Stimulated activated naive CD4-positive, alpha-beta T cell treated with Interleukin-2 at 50 U/mL for 16 hours (primary cell): ENCODE measurements around the gene TCF25.
"Not testable (repeated sequence)": the region's sequence is repeated elsewhere in the genome, so short reads cannot be mapped to it uniquely, and the experiment has no call there.

Experiments used
- DNase-seq: peaks from one replicate; lab custom pipeline; 2025; lab: John Stamatoyannopoulos, UW

Gene TCF25

DNA sequence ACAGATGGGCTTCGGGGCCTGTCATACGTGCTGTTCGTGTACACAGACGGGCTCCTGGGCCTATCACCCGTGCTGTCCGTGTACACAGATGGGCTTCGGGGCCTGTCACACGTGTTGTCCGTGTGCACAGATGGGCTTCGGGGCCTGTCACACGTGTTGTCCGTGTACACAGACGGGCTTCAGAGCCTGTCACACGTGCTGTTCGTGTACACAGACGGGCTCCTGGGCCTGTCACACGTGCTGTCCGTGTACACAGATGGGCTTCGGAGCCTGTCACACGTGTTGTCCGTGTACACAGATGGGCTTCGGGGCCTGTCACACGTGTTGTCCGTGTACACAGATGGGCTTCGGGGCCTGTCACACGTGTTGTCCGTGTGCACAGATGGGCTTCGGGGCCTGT, 5.7 kb downstream of the TCF25 start:
- not testable (repeated sequence) for DNase-seq

DNA sequence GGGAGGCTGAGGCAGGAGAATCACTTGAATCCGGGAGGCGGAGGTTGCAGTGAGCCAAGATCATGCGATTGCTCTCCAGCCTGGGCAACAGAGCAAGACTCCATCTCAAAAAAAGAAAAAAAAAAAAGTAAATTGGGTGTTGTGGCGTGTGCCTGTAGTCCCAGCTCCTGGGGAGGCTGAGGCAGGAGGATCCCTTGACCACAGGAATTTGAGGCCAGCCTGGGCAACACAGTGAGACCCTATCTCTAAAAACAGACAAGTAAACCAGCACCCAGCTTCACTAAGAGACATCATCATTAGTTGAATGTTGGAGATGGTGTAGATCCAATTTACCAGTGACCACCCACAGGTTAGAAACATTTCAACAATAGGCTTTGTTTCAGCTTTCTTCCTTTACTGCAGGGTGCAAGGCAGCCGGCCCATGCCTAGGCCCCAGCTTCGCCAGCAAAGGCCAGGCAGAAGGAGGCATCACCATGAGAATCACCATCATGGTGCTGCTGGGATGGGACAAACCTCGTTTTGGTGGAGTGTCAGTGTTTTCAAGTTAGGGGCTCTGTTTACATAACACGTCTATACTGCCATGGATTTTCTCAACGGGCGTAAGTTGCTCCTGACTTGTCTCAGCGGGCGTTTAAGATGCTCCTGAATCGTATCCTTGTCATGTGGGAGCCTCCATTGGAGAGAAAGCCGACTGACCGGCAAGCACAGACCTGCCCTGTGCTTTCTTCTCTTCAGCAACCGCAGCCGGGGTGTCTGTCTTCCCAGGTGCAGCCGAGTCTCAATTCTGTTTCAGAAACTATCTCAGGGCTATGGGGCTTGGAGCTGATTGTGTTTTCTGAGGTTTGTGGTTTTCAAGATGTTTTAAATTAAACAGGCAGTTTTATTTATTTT, 7.3 kb downstream of the TCF25 start:
- no peak for DNase-seq

DNA sequence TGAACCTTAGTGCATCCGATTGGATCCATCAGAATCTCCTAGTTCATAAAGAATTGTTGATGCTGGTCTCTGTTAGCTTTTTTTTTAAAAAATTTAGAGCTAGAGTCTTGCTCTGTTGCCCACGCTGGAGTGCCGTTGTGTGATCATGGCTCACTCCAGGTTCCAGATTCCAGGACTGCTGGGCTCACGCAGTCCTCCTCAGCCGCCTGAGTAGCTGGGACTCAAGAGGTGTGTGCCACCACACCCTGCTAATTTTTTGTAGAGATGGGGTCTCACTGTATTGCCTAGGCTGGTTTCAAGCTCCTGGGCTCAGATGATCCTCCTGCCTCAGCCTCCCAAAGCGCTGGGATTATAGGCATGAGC, 8.0 kb downstream of the TCF25 start:
- no peak for DNase-seq

DNA sequence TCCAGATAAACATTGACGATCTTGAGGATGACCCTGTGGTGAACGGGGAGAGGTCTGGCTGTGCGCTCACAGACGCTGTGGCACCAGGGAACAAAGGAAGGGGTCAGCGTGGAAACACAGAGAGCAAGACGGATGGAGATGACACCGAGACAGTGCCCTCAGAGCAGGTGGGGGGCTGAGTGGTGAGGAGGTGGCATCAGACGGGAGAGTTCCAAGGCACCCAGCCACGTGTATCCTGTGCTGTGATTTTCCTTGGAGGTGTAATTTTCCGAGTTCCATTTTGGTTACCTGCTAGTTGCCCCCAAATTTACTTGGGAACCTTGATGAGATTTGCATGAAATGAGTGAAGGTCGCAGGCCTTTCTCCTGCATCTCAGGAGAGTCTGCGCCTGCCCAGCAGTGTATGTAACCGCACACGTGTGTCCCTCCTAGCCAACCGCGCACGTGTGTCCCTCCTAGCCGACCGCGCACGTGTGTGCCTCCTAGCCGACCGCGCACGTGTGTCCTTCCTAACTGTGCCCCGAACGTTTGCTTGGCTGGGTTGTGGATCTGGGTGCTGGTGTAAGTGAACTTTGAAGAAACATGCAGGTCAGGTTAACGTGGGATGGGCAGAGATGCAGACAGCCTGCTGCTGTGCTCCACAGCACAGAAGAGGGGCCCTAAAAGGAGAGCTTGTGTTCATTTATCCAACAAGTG, 10.1 kb downstream of the TCF25 start:
- DNase-seq = no peak

DNA sequence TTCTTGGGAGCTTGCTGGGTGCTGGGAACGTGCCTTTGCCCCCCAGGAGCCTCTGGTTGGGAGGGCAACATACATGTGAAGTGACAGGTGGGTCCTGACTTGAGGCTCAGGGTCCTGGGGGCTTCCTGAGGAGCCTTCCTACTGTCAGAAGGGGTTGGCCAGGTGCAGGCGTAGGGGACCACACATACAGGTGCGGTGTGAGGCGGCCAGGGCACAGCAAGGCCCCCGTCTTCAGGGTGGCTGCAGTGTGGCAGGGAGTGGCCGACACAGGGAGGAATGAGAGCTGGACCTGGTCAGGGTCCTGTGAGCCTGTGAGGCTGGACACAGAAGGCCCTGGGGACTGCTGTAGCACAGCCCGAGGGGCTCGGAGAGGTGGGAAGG, 10.6 kb downstream of the TCF25 start:
- no peak for DNase-seq

DNA sequence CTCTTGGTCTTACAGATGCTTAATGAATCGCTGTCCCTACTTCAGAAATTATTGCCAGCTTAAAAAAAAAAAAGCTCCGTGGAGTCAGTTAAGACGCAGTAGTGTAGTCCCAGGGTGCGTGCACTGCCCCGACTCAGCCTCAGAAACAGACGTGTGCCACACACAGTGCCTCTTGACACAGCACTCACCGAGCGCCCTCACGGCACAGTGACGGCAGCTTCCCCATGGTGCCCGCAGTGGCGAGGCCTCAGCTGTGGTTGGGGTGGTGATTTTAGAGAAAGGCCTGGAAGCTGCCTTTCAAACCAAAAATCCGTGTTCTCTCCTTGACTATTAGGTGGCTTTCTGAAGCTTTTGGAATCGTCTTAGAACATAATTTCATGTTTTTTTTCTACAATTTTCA, 13.9 kb downstream of the TCF25 start:
- no peak for DNase-seq

DNA sequence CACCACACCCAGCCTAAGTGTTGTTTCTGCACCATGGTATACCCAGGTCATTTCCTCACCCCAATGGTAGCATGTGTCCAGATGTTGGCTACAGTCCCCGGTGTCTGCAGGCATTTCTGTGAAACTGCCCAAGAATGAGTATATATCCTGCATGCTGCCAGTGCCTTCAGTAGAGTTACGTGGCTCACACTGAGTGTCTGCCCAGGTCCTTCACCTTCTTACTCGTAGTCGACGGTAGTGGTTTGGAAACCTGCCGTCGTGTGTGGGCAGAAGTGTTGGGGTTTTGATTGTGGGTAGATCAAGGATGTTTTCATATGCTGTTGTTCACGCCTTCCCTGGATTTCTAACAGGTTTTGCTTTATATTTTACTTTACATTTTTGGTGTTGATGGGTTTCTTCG, 16.8 kb downstream of the TCF25 start:
- DNase-seq = peak; percentile 24

DNA sequence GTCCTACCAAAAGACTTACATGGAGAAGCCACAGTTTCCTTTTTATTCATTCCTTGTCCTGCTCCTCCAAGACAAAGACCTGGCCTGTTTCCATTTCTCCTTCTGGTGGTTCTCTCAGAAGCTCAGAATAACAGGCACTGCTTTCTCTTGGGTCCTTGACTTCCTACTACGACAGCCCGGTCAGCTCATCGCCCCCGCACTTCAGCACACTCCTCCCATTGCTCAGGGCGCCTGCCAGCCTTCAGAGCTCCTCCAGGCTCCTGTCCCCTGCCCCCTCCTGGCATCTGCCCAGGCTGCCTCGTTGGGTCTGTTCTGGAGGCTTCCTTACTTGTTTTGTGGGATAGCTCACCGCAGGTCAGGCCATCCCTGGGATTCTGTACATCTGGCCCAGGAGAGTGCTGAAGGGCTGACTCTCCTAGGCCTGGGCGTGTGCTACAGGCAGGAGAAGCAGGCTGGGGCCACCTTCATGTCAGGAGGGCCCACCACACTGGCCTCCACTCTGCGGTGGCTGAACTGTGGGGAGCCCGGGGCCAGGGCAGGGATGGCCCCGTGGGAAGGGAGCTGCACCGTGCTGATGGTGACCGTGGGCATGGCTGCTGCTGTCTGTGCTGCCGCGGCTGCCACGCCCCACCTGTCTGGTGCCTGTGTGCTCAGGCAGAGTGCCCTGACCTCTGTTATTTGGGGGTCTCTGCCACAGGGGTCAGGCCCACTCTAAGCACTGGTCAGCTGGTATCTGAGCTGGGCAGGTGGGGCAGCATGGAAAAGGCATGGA, 17.7 kb downstream of the TCF25 start:
- no peak for DNase-seq

DNA sequence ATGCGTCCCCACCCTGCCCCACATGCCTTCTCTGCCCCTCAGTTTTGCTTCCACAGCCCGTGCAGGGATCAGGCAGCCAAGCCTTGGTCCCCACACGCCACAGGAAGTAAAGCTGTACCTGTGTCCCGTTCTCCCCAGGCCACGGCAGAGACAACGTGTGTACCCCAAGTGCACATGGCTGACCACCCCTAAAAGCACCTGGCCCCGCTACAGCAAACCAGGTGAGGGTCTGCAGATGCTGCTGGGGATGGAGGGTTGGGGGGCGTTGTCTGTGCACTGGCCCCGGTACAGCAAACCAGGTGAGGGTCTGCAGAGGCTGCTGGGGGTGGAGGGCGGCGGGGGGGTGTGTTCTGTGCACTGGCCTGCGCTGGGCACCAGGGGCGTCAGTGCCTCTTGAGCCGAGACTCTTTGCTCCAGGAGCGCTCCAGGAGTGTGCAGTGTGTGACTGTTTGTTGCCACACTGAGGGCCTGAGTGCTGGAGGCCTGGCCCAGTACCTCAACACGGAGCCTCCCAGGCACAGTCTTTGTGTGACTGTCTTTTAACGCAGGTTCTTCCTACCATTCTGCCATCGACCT, 18.8 kb downstream of the TCF25 start:
- DNase-seq = no peak

DNA sequence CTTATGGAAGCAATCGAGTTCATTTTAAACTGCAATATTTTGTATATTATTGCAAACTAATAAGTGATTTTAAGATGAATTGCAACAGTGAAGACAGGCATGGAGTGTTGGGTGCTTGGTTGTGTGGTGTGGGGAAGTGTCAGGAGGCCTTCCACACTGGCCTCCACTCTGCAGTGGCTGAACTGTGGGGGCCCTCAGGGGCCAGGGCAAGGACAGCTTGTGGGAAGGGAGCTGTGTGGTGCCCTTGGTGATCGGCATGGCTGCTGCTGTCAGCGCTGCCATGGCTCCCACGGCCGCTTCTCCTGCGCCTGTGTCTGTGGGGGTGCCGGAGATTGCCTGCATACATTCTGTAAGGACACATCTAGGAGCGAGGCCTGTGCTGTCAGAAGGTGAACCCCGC, 19.2 kb downstream of the TCF25 start:
- DNase-seq = no peak

DNA sequence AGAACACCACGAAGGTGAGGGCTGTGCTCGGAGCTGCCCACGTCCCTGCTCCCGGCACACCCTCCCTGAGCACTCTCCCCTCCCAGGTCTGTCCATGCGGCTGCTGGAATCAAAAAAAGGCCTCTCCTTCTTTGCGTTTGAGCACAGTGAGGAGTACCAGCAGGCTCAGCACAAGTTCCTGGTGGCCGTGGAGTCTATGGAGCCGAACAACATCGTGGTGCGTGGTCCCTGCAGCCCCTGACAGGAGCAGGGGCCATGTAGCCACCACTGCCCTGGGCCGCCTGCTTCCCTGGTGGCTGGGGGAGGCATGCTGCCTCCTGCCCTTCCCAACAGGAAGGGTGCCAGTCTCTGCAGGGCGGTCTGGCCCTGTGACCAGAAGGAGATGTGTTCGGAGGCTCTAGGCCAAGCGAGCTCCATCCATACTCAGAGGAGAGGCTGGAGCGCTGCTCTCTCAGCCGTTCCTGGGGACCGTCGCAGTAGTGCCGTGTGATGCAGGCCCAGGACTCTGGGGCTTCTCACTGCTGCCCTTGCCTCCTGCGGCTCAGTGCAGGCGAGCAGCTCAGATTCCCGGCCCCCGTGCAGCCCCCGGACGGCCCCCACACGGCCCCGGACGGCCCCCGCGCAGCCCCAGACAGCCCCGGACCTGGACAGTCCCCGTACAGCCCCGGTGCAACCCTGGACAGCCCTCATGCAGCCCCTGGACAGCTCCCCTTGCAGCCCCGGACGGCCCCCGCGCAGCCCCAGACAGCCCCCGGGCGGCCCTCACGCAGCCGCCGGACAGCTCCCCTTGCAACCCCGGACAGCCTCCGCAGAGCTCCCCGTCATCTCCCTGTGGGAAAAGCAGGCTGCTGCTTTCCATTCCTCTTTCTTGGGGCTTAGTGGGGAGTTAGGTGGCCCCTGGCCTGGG, 20.5 kb downstream of the TCF25 start:
- no peak for DNase-seq

DNA sequence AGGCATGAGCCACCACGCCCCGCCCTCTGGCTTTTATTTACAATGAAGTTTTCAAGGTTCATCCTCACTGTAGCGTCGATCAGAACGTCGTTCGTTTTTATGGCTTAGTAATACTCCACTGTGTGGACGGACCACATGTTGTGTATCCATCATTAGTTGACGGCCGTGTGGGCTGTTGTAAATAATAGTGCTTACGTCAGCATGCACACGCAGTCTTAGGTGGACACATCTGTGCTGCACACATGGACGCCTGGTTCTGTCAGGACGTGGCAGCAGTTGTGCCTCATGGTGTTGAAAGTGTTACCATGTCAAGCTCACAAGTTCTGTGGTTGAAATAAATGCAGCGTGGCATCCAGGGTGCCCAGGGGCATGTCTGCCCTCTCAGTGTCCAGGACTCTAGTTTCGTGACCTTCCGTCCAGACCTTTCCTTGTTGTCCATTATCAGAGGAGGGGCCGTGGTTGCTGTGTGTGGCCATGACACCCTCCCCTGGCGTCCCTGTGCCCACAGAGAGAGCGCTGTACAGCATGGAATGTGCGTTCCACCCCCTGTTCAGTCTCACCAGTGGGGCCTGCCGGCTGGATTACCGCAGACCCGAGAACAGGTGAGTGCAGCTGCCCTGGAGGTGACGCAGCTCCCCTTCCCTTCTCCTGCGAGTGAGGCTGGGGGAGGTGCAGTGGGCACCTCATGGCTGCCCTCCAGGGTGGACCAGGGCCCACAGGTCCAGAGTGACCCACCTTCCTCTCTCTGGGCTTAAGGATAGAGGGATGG, 22.3 kb downstream of the TCF25 start:
- no peak for DNase-seq

DNA sequence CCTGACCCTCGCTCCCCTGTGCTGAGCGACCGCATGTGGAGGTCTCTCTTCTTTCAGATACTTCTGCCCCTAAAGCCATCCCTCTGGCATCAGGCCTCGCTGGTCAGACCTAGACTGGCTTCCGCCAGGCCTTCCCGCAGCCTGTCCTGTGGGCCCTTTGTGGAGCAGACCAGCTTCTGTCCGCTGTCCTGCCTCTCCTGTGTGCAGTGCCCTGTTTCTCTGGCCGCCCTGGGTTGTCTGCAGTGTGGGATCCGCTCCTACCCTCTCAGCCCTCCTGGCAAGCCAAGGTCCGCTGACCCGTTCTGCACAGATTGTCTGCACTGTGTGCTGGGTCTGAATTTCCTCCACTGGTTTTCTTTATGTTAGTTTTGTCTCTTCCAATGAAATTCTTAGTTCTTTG, 23.8 kb downstream of the TCF25 start:
- DNase-seq = no peak

DNA sequence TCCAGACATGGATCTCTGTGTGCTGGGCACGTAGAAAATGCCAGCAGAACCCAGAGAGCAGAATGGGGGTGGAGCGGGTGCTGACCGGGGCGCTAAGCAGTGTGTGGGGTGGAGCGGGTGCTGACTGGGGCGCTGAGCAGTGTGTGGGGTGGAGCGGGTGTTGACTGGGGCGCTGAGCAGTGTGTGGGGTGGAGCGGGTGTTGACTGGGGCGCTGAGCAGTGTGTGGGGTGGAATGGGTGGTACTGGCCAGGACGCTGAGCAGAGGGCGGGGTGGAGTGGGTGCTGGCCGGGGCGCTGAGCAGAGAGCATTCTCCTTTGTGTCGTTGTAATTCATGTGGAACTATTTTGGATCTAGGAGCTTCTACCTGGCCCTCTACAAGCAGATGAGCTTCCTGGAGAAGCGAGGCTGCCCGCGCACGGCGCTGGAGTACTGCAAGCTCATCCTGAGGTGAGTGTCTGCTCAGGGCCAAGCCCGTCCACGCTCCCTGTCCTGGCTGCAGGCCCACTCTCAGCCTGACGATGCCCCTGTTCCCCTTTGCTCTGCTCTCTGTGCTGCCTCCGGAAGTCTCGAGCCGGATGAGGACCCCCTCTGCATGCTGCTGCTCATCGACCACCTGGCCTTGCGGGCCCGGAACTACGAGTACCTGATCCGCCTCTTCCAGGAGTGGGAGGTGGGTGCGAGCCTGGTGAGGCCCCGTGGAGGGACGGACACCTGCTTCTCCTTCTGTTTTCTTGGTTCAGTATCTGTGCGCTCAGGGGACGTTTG, 25.0 kb downstream of the TCF25 start:
- DNase-seq = no peak

DNA sequence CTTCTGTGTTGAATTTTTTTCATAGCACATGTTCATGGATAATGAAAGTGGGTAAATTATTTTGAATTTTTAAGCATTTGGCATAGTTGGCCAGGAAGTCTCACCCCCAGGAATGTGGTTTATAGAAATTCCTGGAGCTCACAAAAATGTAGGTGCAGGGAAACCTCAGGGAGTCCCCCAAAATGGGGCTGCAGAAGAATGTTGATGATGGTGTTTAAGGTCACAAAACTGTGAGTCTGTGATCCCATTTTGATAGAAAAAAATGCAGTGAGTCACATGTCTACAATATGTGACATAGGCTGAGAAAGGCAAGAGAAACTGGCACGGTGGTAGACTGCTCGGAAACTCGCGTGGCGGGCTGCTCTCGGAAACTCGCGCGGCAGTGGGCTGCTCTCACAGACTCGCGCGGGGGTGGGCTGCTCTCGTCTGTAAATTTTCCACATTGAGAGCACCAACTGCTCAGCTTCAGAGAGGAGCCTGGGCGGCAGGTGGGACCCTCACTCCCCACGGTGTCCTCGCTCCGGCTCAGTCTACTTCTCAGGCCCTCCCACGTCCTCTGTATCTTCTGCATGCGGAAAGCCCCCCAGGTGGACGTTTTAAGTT, 26.6 kb downstream of the TCF25 start:
- no peak for DNase-seq

DNA sequence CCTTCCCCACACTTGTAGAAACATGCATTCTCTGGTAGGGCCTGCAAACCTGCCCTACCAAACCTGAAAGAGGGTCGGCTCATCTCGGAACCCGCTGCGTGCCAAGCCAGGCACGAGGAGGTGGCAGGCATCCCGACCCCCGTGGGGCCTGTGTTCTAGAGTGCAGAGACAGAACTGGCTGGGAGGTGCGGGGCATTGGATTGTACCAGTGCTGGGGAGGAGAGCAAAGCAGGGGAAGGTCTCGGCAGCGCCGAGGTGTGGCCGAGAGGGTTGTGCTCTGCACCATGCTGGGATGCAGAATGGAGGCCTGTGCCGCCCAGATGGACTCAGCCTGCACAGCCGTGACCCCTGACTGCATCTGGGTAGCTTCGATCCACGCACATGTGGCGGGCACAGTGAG, 27.5 kb downstream of the TCF25 start:
- no peak for DNase-seq

DNA sequence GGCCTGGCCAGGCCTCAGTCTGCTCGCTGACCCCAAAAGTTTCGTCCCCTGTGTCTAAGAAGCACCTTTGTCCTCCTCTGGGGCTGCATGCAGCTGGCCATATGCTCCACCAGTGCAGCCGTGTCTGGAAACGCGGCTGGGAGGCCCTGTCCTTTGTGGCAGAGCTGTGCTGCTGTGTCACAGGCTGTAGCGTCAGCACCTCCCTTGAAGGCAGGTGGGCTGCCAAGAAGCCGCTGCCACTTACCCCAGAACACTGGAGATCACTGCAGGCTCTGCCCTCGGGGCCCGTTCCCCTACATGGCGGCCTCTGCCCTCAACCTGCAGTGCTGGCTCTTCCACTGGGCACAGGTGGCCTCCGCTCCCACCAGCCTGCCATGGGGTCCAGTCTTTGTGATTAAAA, 29.6 kb downstream of the TCF25 start:
- no peak for DNase-seq

DNA sequence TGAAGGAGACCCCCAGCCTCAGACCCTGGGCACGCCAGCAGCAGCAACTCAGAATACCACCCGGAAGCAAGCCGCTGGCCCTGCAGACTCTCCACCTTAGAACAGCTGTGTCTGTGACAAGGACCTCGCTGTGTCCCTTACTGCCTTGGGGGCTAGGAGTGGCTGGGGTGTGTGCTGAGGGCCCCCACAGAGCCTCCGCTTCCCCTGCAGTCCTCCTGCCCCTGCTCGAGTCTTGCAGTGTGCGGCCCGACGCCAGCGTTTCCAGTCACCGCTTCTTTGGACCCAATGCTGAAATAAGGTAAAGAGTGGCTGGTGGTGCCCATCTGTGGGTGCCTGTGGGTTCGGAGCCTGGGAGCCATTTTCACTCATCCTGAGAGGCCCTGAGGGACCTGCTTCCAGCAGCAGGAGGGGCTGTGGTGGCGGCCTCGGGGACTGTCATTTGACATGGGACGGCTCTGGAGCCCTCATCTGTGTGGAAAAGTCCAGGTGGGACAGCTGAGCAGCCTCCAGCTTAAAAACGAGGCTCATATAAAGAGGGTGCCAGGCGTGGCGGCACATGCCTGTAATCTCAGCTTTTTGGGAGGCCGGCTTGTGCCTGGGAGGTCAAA, 30.6 kb downstream of the TCF25 start:
- no peak for DNase-seq
